Erythroblast (primary cell): ENCODE data around the gene TBC1D1.

Source experiments
- DNase-seq, 2 experiments: peaks; one replicate each; lab custom pipeline; 2025; lab: John Stamatoyannopoulos, UW
- GATA1 ChIP-seq: IDR thresholded peaks from 2 replicates; pipeline ENCODE4 v1.6.1; 2011; ENCODE audit warnings: low read depth, mild to moderate bottlenecking, control low read depth, low read length, moderate library complexity
- POLR2A ChIP-seq: IDR thresholded peaks from 2 replicates; pipeline ENCODE4 v1.6.1; 2011; ENCODE audit warnings: mild to moderate bottlenecking, low read length

Gene TBC1D1

DNA sequence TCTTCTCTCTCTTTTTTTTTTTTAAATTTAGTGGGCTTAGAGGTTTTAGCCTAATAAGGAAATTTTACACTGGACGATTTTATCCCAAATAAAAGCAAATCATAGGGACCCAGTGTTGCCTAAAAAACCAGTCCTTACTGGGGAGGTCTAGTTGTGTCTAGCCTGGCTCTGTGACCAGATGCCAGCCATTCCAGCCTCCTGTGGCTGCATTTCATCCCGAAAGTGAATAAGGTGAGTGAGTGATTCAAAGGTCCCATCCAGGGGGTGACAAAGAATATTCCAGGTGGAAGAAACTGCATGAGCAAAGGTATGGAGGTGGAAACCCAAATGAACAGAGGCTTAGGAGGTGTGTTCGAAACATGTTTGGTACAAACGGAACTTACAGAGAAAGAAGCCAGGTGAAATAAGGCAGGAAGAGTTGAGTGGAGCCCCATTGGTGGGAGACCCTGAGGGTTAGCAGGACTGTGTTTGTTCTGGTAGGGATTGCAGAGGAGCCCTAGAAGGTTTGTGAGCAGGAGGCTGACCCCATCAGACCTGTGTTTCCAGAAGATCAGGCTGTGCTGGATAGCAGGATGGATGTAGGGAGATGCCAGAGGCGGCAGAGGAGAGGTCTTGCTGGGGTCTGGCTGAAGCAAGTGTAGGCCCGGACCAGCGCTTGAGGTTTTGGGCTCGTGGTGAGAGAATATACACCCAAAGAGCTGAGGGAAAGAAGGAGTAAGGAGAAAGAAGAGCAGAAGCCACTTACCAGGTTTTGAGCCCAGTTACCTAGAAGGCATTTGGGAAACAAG is 100.9 kb downstream of the TBC1D1 start:
- DNase-seq: no peak
- no peak for TF ChIP-seq GATA1
- TF ChIP-seq POLR2A: no peak

DNA sequence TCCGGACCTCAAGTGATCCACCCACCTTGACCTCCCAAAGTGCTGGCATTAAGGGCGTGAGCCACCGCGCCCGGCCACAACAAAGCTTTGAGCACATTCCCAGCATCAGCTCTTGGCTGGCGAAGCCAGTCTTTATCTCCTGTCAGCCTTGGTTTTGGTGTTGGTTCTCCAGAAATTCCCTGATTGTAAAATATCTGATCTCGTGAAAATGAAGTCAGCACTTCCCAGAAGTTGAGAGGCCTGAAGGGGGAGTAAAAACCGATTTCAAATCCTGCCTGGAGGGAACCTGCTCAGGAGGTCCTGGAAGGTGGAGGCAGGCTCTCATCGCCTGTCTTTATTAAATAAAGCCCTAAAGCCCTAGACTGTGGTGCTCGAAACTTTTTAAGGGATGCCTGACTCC is 102.9 kb downstream of the TBC1D1 start:
- DNase-seq: no peak
- TF ChIP-seq GATA1 (no peak), POLR2A (no peak)

DNA sequence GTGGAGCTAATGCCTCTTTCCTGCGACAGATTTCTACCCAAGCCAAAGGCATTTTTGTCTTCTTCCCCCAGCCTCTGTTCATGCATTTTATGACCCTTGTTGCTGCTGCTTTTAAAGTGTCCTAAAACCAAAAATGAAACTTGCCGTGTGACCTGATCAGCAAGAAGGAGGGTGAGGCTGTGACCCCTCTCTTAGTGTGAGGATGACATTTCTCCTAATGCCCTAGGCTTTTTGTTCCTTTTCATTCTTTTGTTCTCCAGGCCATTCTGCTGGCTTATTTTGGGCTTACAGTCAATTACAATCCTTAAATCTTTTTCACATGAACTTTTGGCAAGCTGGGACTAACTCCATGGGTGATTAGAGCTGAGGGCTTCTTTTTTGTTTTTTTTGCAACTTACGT is 103.7 kb downstream of the TBC1D1 start:
- no peak for DNase-seq

DNA sequence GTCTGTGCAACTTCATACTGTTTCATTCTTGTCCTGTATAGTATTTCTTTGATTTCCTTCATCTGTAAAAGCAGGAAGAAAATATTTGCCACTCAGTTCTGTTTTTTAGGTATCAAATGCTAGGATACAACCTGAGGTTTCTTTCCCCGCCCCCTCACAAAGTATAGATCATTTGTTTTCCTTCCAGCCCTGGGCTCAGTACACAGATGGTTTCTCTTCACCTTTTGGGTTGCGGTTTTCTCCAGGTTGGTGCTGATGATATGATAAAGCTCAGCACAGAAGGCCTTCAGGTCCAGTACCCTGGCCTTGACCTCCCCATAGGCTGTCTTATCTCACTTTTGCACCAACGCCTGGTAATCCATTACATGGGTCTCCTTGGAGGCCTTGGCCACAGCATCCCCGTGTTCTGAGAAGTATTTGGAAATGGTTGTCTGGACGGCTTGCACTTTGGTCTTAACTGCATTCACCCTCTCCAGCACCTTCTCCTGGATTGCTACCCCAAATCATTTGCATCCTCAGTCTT is 104.5 kb downstream of the TBC1D1 start:
- TF ChIP-seq POLR2A: no peak
- TF ChIP-seq GATA1: no peak

More for the DNA sequence above, 103.7 kb downstream of the TBC1D1 start:
- TF ChIP-seq GATA1 (no peak), POLR2A (no peak)

DNA sequence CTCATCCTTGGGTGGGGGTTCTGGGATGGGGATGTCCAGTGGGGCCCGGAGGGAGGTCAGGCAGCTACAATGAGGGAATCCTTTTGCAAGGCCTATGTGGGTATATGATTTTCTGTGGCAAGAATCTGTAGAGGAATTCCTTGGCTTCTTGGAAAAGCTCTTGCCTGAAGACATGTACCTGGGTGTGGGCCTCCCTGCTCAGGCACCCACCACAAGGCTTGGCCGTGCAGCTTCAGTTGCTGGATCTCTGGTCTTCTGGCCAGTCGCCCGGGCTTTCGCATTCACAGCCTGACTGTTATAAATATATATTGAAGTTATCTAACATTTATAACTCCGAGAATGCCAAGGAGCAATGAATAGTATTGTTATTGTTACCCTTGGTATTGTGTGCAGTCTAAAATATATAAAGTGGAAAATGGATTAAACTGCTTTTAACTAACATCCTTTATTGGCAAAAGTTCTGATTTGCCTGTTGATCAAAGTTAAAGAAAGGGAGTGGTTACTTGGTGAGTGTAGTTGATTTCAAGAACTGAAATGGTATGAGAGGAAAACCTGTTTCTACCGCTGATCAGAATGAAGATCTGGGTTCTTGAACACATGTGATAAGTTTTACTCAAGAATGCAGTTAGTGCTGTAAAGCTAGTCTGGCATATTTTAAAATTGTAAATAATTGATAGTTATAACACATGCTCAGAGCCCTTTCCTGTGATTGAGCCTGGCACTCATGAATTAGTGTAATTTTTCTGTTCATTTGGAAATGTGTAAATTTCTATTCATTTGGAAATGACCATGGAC is 105.3 kb downstream of the TBC1D1 start:
- no peak for DNase-seq
- TF ChIP-seq GATA1 (no peak), POLR2A (no peak)

More for the DNA sequence above, 104.5 kb downstream of the TBC1D1 start:
- DNase-seq: no peak

DNA sequence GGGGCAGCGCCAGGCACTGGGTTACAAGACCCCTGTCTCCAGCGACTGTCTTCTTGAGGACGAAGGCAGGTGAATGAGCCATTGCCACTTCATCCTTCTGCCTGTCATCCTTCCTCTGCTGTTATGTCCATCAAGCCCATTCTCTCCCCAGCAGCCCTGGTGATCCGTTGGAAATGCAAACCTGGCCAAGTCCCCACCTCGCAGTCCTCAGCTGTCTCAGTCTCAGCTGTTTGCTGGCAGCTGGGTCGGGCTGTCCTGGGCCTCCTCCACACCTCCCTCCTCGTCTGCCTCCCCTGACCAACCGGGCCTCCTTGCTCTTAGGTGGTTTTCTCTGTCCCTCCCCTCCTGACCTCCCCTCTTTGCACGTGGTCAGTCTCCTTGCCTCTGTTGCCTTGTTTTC is 107.3 kb downstream of the TBC1D1 start:
- DNase-seq: no peak
- TF ChIP-seq POLR2A: no peak
- no peak for TF ChIP-seq GATA1

DNA sequence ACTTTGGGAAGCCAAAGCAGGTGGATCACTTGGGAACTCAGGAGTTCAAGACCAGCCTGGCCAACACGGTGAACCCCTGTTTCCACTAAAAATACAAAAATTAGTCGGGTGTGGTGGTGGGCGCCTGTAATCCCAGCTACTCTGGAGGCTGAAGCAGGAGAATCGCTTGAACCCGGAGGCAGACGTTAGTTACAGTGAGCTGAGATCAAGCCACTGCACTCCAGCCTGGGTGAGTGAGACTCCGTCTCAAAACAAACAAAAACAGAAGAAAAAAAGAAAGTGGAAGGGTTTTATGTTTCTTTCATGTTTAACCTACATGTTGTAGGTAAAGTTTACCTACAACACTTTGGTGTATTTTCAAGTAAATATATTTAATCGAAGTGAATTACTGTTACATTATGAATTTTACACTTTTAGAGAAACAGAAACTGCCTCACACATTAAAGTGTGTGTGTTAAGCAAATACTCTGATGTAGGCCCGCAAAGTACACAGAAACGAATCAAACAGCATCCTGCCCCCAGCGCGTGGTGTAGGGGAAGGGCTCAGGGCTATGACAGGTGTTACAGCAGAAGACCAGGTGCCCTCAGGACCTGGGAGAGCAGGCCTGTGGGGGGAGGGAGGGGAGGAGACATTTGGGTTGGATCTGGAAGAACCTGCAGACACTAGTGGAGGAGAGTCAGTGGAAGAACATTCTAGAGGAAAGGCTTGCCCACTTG is 108.3 kb downstream of the TBC1D1 start:
- DNase-seq: no peak
- TF ChIP-seq POLR2A: no peak
- no peak for TF ChIP-seq GATA1

DNA sequence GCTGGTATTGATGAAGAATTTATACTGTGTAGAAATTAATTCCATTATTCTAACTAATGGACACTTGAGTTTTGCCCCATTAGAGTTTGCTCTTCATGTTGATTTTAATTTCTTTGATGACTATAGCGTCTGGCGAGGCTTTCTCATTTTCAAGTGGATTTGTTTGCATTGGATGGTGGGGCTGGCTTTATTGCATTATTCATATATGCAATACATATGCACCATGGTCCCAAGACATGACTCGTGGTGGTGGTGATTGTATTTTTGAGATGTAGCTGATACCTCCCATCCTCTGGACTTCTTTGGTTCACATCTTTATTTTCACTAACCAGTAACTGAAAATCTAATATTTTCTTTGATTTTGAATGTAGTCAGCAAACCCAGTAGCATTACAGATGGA is 109.1 kb downstream of the TBC1D1 start:
- DNase-seq: no peak
- TF ChIP-seq POLR2A (no peak), GATA1 (no peak)

DNA sequence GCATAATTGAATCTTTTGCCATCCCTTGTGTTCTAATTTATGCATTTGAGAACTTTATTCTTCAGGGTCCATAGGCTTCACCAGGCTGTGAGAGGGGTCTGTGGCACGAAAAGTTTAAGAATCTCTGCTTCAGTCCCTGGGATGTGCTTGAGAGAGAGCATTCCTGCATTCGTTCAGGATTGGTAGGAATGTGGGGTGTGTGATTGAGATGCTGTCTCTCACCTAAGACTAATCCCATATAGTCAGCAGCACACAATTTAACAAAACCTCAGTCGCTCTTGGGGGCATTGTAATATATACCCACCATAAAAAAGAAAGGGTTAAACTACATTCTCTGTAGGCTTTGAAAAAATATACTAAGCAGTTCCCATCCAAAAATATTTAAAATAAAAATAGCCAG is 111.0 kb downstream of the TBC1D1 start:
- no peak for DNase-seq
- TF ChIP-seq GATA1 (no peak), POLR2A (no peak)

DNA sequence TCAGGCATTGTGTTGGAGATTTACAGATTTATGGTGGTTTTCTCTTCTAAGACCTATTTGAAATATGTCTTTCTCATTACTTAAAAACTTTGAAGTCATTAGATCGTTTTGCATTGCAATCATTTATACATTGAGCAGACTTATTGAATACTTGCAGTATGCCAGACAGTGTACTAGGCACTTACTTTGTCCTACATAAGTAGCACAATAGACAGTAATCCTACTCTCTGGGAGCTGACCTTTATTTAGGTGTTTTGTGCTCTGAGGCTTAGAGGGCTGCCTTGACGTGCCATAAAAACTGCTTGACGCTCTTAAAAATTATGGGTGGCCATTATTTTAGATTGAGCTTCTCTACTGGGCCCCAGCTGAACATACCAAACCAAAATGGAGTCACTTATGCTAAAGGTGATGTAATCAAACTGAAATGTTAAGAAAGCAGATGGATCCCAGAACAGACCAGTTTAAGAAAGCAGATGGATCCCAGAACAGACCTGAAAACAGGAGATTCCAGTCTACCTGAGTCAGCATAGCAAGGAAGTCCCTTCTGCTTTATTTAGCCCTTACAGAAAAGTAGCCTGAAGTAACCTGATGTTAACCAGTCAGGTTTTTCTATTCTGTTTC is 111.7 kb downstream of the TBC1D1 start:
- DNase-seq: no peak
- no peak for TF ChIP-seq GATA1
- no peak for TF ChIP-seq POLR2A

DNA sequence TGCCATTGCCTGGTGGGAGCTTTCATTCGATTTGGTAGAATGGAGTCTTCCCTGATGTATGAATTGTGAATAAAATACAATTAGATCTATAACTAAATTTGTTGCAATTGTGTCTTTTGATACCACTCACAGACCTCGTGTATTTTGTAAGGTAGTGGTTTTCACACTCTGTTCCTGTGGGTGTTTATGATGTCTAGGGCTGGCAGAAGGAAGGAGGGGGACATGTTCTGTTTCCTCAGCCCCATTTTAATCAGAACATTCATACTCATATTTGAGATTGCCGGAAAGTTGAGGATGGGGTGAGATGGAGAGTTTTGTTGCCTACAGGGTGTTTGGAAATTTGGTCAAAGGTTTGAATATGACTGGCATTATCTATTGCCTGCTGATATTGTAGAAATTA is 112.2 kb downstream of the TBC1D1 start:
- TF ChIP-seq POLR2A (no peak), GATA1 (no peak)
- DNase-seq: no peak

DNA sequence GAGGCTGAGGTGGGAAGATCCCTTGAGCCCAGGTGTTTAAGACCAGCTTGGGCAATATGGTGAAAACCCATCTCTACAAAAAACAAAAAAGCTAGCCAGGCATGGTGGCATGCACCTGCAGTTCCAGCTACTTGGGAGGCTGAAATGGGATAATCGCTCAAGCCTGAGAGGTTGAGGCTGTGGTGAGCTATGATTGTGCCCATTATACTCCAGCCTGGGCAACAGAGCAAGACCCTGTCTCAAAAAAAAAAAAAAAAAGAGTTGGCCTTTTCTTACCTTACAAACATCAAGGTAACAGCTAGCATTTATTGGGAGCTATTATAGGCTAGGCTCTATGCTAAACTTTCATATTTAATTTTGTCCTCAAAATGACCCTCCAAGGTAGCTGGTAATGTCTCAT is 112.7 kb downstream of the TBC1D1 start:
- no peak for DNase-seq

DNA sequence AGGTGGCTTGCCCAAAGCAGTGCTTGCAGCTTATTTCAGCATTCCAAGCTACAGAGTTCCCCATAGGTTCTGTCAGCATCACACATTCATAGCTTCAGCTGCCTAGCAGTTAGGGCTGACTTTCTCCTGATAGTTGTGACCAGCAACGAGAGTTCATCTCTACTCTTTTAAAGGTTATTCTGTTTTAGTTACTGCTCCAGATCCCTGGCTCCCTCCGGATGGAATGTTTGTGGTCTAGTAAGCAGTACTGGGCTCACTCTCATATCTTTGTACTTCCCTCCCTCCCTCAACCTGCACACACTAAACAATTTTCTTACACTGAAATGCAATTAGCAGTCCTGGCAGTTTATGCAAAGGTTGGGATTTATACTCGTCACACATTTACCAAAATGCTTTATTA is 113.2 kb downstream of the TBC1D1 start:
- TF ChIP-seq POLR2A (no peak), GATA1 (no peak)
- no peak for DNase-seq

More for the DNA sequence above, 112.7 kb downstream of the TBC1D1 start:
- TF ChIP-seq GATA1 (no peak), POLR2A (no peak)

DNA sequence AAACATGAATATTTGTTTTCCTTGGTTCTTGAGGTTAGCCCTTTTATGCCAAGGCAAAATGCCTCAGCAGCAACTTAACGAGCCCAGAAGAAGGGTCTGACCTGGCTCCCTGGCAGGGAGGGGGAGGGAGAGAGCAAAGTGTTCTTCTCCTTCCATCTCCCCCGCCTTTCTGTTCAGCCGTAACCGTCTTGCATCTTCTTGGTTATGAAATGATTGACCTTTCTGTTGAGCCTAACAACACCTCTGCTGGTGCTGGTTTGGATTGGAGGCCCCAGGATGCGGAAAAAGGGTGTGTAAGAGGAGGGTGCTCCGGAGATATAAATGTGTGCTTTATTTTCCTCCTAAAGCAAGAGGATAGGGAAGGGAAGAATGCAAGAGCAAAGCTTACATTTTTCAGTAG is 114.0 kb downstream of the TBC1D1 start:
- TF ChIP-seq GATA1 (no peak), POLR2A (no peak)

More for the DNA sequence above, 114.0 kb downstream of the TBC1D1 start:
- no peak for DNase-seq
